ENCODE measurements around the gene RNASET2.

DNA sequence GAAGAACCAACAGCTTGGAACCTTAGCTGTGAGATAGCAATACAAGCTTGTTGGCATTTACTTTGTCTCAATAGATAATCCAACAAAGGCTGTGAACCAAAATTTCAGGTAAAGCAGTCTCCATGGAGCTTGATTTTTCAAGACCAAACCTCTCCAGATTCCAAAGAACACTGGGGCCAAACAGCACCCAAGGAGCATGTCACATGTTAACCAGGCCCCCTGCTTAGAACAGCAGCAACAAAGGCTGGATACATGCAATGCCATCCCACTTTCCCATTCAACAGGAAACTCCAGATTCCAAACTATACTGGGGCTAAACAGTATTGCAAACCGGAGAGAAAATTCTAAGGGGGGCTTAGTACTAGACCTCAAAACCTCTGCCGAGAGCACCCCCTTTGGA, 15.8 kb upstream of the RNASET2 start:
- TF ChIP-seq POLR2AphosphoS5 (IDR thresholded peaks at IDR 0.05; ENCODE audit: borderline replicate concordance, low read depth, low read length) (no peak), EZH2 (IDR thresholded peaks at IDR 0.05) (no peak), FOXP2 (optimal IDR thresholded peaks at IDR 0.05; ENCODE audit: control extremely low read depth, extremely low read length, insufficient read depth) (no peak)

All from SK-N-MC (cell line).